IMR-90 (cell line): ENCODE results near the gene TMEM181. TPM values are rescaled to one million over a fixed set of nuclear protein-coding genes. Genes with fewer than 3 reads are reported as not detected.
A peak's percentile ranks its signal among the peaks of the same experiment; 100 is the strongest.

Experiments
- ATAC-seq: fragments of 200-7000 bp; cut with Tn5 transposase; 2 replicates; pipeline ENCODE4 v1.9.1; 2020; ENCODE audit warnings: low read depth, mild to moderate bottlenecking, moderate library complexity
- BruUV-seq: library from RNA; stranded (reverse); fragments of 400-500 nt; replicated peaks from 2 replicates; lab custom pipeline; 2021; lab: Mats Ljungman, UMichigan
- CTCF ChIA-PET: fragments of 300-600 bp; formaldehyde crosslinking; extraction: SDS; loops from one replicate; lab custom pipeline; 2021; ENCODE audit warnings: antibody characterized with exemption; lab: Yijun Ruan, JAX
- POLR2A ChIA-PET: fragments of 300-600 bp; sonication (Branson Sonifier 250); formaldehyde crosslinking; loops from one replicate; lab custom pipeline; 2022; ENCODE audit warnings: antibody characterized with exemption; ENCODE audit not compliant: unreplicated experiment; lab: Charles Lee
- DNase-seq: peaks from one replicate; pipeline ENCODE4 v3.0.0; 2013
- H2AFZ ChIP-seq: replicated peaks from 2 replicates; pipeline ENCODE3; 2013; ENCODE audit warnings: low read length, mild to moderate bottlenecking; ENCODE audit not compliant: poor library complexity
- H2AK5ac ChIP-seq: 2 replicates; pipeline ENCODE4 v1.6.1; 2013; ENCODE audit warnings: low read depth, low read length, inconsistent platforms
- H2AK9ac ChIP-seq: replicated peaks from 2 replicates; pipeline ENCODE3; 2013; ENCODE audit warnings: mild to moderate bottlenecking, low read depth, low read length, moderate library complexity; ENCODE audit not compliant: poor library complexity
- H2BK120ac ChIP-seq: 2 replicates; pipeline ENCODE4 v1.6.1; 2013; ENCODE audit warnings: low read depth, low read length, inconsistent platforms
- H2BK15ac ChIP-seq: 3 replicates; pipeline ENCODE4 v1.6.1; 2013; ENCODE audit warnings: low read depth, low read length, inconsistent platforms
- H2BK20ac ChIP-seq: 2 replicates; pipeline ENCODE4 v1.6.1; 2013; ENCODE audit warnings: low read depth, mild to moderate bottlenecking, inconsistent platforms, low read length, moderate library complexity
- H2BK5ac ChIP-seq: 2 replicates; pipeline ENCODE4 v1.6.1; 2013; ENCODE audit warnings: mild to moderate bottlenecking, low read depth, low read length, inconsistent platforms; ENCODE audit not compliant: poor library complexity, severe bottlenecking
- H3K14ac ChIP-seq: replicated peaks from 2 replicates; pipeline ENCODE4 v1.6.1; 2013; ENCODE audit warnings: low read depth, low read length, inconsistent platforms
- H3K18ac ChIP-seq: 2 replicates; pipeline ENCODE4 v1.6.1; 2013; ENCODE audit warnings: low read depth, low read length, control low read depth
- H3K23ac ChIP-seq: 2 replicates; pipeline ENCODE4 v1.6.1; 2013; ENCODE audit warnings: low read depth, low read length, inconsistent platforms
- H3K27ac ChIP-seq: 2 replicates; pipeline ENCODE4 v1.5.1; 2013; ENCODE audit warnings: mild to moderate bottlenecking, control low read depth, low read length; ENCODE audit not compliant: insufficient read depth
- H3K27me3 ChIP-seq: 2 replicates; pipeline ENCODE4 v1.6.1; 2013; ENCODE audit warnings: low read length; ENCODE audit not compliant: control insufficient read depth, insufficient read depth
- H3K36me3 ChIP-seq: 2 replicates; pipeline ENCODE4 v1.6.1; 2013; ENCODE audit warnings: low read length, mixed read lengths; ENCODE audit not compliant: control insufficient read depth, insufficient read depth
- H3K4ac ChIP-seq: 2 replicates; pipeline ENCODE4 v1.6.1; 2013; ENCODE audit warnings: low read depth, low read length, inconsistent platforms
- H3K4me1 ChIP-seq: 2 replicates; pipeline ENCODE4 v1.6.1; 2013; ENCODE audit warnings: low read length, mixed read lengths; ENCODE audit not compliant: control insufficient read depth, insufficient read depth
- H3K4me2 ChIP-seq: 2 replicates; pipeline ENCODE4 v1.6.1; 2013; ENCODE audit warnings: low read depth, mild to moderate bottlenecking, control low read depth, low read length, moderate library complexity
- H3K4me3 ChIP-seq: 2 replicates; pipeline ENCODE4 v1.5.1; 2013; ENCODE audit warnings: low read depth, mild to moderate bottlenecking, control low read depth, low read length, moderate library complexity; ENCODE audit not compliant: insufficient read depth
- H3K56ac ChIP-seq: 2 replicates; pipeline ENCODE4 v1.6.1; 2013; ENCODE audit warnings: low read length, inconsistent platforms; ENCODE audit not compliant: insufficient read depth; ENCODE audit errors: extremely low read depth
- H3K79me1 ChIP-seq, 2 experiments: 2 replicates each; pipeline ENCODE4 v1.6.1; 2013; ENCODE audit warnings: low read length in 2 of 2, inconsistent platforms in 1 of 2, low read depth in 1 of 2
- H3K9ac ChIP-seq: 2 replicates; pipeline ENCODE4 v1.6.1; 2013; ENCODE audit warnings: low read depth, low read length, control low read depth
- H3K9me1 ChIP-seq: 2 replicates; pipeline ENCODE4 v1.6.1; 2013; ENCODE audit warnings: low read length, inconsistent platforms; ENCODE audit not compliant: insufficient read depth
- H3K9me3 ChIP-seq: 2 replicates; pipeline ENCODE4 v1.6.1; 2013; ENCODE audit warnings: low read length; ENCODE audit not compliant: control insufficient read depth, insufficient read depth
- H4K20me1 ChIP-seq: 2 replicates; pipeline ENCODE4 v1.6.1; 2013; ENCODE audit warnings: low read length, inconsistent platforms; ENCODE audit not compliant: insufficient read depth
- H4K5ac ChIP-seq: 2 replicates; pipeline ENCODE4 v1.6.1; 2013; ENCODE audit warnings: mild to moderate bottlenecking, low read depth, low read length, control low read depth
- H4K8ac ChIP-seq, 2 experiments: 2 replicates each; pipeline ENCODE4 v1.6.1; 2013; ENCODE audit warnings: low read depth in 2 of 2, low read length in 2 of 2, control low read depth in 1 of 2, inconsistent platforms in 1 of 2
- H4K91ac ChIP-seq: 2 replicates; pipeline ENCODE4 v1.6.1; 2013; ENCODE audit warnings: low read depth, low read length, inconsistent platforms; ENCODE audit not compliant: insufficient read depth
- FOS ChIP-seq: fragments of 150-350 bp; IDR thresholded peaks from 2 replicates; pipeline ENCODE4 v1.6.1; 2016; ENCODE audit warnings: low read depth, low read length
- RAD21 ChIP-seq: IDR thresholded peaks from 2 replicates; pipeline ENCODE4 v1.6.1; 2012; ENCODE audit warnings: low read length, improper control_type of control experiment
- RFX5 ChIP-seq: IDR thresholded peaks from 2 replicates; pipeline ENCODE4 v1.8.0; 2012; ENCODE audit warnings: low read depth, mild to moderate bottlenecking, low read length, moderate library complexity
- SMC3 ChIP-seq: fragments of 150-350 bp; IDR thresholded peaks from 2 replicates; pipeline ENCODE4 v1.6.1; 2016; ENCODE audit warnings: low read depth, mild to moderate bottlenecking, antibody characterized with exemption, low read length, moderate library complexity
- USF2 ChIP-seq: fragments of 150-350 bp; IDR thresholded peaks from 2 replicates; pipeline ENCODE4 v1.6.1; 2017; ENCODE audit warnings: mild to moderate bottlenecking, antibody characterized with exemption, low read length, low read depth
- WGBS, 2 experiments: methylation state at CpG; one replicate each; pipeline versions ENCODE4 v1.1.5 to v1.1.7; 2013; ENCODE audit warnings: missing lambda C conversion rate in 2 of 2; ENCODE audit not compliant: insufficient read length in 1 of 2; ENCODE audit errors: extremely low coverage in 2 of 2; 5-methylcytosine and 5-hydroxymethylcytosine counted together
- dilution Hi-C: fragments of 300-500 bp; cut with HindIII; formaldehyde crosslinking; loops from one replicate; pipeline ENCODE4 v1.14.3; 2018; ENCODE audit warnings: low sequenced_read_pairs; ENCODE audit not compliant: unreplicated experiment
- in situ Hi-C: fragments of 300-500 bp; cut with MboI; formaldehyde crosslinking; loops from 3 replicates; pipeline ENCODE4 v1.14.3; 2019; ENCODE audit warnings: low sequenced_read_pairs, inconsistent platforms, mixed read lengths
- intact Hi-C: fragments of 100-400 bp; cut with micrococcal nuclease; formaldehyde crosslinking; loops from 2 replicates; pipeline ENCODE4 v1.10.0; 2022
- polyA plus RNA-seq, 3 experiments: library from polyadenylated mRNA; depleted of rRNA; stranded (reverse); fragments of >200 nt; gene quantifications; 2 replicates each; pipeline ENCODE4 v1.2.3, GENCODE V29; 2012; ENCODE audit warnings: low replicate concordance in 1 of 3
- total RNA-seq: library from RNA; depleted of rRNA; stranded (reverse); fragments of >200 nt; gene quantifications from 2 replicates; pipeline ENCODE4 v1.2.3, GENCODE V29; 2012

TMEM181 gene
- total and polyA plus RNA-seq, 2 of the 4 experiments (the other 2 are of a cell fraction) = 22.8 to 27.8 TPM

GRCh38 chr6:158647501-158647900, 87.6 kb downstream of the TMEM181 start:
- no peaks in the 10 kb centered on the region for H3K9me3 ChIP-seq
- dilution Hi-C loops = no loop called here
- peaks cover 6 to 34% of the 10 kb centered on the region in 2 experiments; a peak in 3 of 4 replicates for H3K79me1 ChIP-seq
- H3K4me2 ChIP-seq = no peak overlapping the region
- no peak overlapping the region for H2AK9ac ChIP-seq
- peak; percentile 41 for DNase-seq
- no peak for TF ChIP-seq USF2
- no peak for TF ChIP-seq SMC3
- TF ChIP-seq FOS = no peak
- TF ChIP-seq RFX5 = no peak
- no peak for TF ChIP-seq RAD21
- no peak overlapping the region for H3K4me3 ChIP-seq
- ATAC-seq = no peak
- H3K56ac ChIP-seq = no peak overlapping the region
- peak overlapping the region; percentile 55; the same call in 1 of the 2 replicates for H3K18ac ChIP-seq
- in situ Hi-C loops = loop anchor here (25.0 kb wide), 1 partner anchor 1065 kb away; no protein-coding TSS in a partner anchor
- ChIA-PET CTCF (interaction anchor here (2.3 kb wide), 1 partner anchor 44 kb away, joined by 9 read pairs; no protein-coding TSS in a partner anchor), POLR2A (no interaction called here)
- peak overlapping the region; percentile 48; the same call in 1 of the 2 replicates for H2BK120ac ChIP-seq
- H3K23ac ChIP-seq = 0 out of 2 replicates have a peak overlapping the region, but pooled peaks have one; percentile 52
- no peaks in the 10 kb centered on the region for H3K36me3 ChIP-seq
- peak overlapping the region; percentile 57 for H3K4ac ChIP-seq
- peaks cover 22% of the 10 kb centered on the region for H3K4me1 ChIP-seq
- intact Hi-C loops = no loop called here
- H2BK20ac ChIP-seq = peak overlapping the region; percentile 83
- H2BK5ac ChIP-seq = peak overlapping the region; percentile 12
- peak overlapping the region in 1 of 2 experiments; percentile 66; a peak in 1 of 4 replicates for H4K8ac ChIP-seq
- no peak overlapping the region for H3K9ac ChIP-seq
- H2BK15ac ChIP-seq = 0 out of 3 replicates have a peak overlapping the region, but pooled peaks have one; percentile 13
- no peak overlapping the region for H4K91ac ChIP-seq
- no peaks in the 10 kb centered on the region for H3K27me3 ChIP-seq
- 0 out of 2 replicates have a peak overlapping the region, but pooled peaks have one; percentile 10 for H3K14ac ChIP-seq
- WGBS, 2 experiments = no CpG with 5 or more reads among the region's 4 CpGs
- no TSS peak for BruUV-seq
- H2AK5ac ChIP-seq = peak overlapping the region; percentile 26; the same call in 1 of the 2 replicates
- no peak overlapping the region for H4K5ac ChIP-seq
- no peak overlapping the region for H2AFZ ChIP-seq
- peaks cover 16% of the 10 kb centered on the region for H3K9me1 ChIP-seq
- H4K20me1 ChIP-seq = peaks cover 5% of the 10 kb centered on the region; the same call in 1 of the 2 replicates
- H3K27ac ChIP-seq = peak overlapping the region; percentile 11; the same call in 1 of the 2 replicates
